GM19193 (cell line): ENCODE data around the gene TTC34.

Experiments
- POLR2A ChIP-seq: IDR thresholded peaks from 4 replicates; pipeline ENCODE4 v1.6.1; 2011; ENCODE audit not compliant: insufficient read depth, insufficient read length; ENCODE audit errors: extremely low read depth

TTC34 gene

GRCh38 chr1:2631136-2632050 is 170.1 kb downstream of the TTC34 start:
- no peak for TF ChIP-seq POLR2A

DNA sequence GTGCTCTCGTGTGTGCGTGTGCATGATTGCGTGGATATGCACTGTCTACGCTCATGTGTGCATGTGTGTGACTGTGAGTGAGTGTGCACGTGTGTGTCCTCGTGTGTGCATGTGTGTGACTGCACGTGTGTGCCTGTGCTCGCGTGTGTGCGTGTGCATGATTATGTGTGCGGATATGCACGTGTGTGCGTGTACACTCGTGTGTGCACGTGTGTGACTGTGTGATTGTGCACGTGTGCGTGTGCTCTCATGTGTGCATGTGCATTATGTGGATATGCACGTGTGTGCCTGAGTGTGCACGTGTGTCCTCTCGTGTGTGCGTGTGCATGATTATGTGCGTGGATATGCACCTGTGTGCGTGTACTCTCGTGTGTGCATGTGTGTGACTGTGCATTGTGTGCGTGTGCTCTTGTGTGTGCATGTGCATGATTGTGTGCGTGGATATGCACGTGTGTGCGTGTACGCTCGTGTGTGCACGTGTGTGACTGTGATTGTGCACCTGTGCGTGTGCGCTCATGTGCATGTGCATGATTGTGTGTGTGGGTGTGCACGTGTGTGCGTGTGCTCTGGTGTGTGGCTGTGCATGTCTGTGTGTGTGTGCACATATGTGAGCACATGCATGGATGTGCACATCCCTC is 170.9 kb downstream of the TTC34 start:
- no peak for TF ChIP-seq POLR2A

GRCh38 chr1:2629627-2630497 is 171.6 kb downstream of the TTC34 start:
- no peak for TF ChIP-seq POLR2A

GRCh38 chr1:2628933-2629626 is 172.4 kb downstream of the TTC34 start:
- TF ChIP-seq POLR2A, result no peak

- TF ChIP-seq POLR2A, result no peak
Observed at GRCh38 chr1:2628191-2628932, 173.1 kb downstream of the TTC34 start.

DNA sequence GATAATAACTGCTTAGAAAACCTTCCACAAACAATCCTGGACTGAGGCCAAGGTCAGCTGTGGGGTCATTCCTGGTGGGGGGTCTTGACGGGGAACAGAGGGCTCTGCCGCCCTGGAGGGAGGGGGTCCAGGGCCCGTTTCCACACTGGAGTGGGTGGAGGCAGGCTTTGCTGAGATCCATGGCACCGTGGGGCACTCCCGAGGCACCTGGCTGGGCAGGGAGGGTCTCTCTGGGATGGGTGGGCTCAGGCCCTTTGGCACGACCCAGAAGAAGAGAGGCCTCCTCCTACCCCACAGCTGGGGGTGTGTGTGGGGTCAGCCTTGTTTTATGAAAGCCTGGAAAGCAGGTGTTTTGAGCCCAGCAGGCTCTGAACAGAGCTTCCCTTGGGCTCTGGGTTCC is 173.7 kb downstream of the TTC34 start:
- TF ChIP-seq POLR2A, result no peak

- no peak for TF ChIP-seq POLR2A
Observed at GRCh38 chr1:2625311-2625710, 176.2 kb downstream of the TTC34 start.

- TF ChIP-seq POLR2A, result no peak
Observed at GRCh38 chr1:2624735-2625300, 176.7 kb downstream of the TTC34 start.

DNA sequence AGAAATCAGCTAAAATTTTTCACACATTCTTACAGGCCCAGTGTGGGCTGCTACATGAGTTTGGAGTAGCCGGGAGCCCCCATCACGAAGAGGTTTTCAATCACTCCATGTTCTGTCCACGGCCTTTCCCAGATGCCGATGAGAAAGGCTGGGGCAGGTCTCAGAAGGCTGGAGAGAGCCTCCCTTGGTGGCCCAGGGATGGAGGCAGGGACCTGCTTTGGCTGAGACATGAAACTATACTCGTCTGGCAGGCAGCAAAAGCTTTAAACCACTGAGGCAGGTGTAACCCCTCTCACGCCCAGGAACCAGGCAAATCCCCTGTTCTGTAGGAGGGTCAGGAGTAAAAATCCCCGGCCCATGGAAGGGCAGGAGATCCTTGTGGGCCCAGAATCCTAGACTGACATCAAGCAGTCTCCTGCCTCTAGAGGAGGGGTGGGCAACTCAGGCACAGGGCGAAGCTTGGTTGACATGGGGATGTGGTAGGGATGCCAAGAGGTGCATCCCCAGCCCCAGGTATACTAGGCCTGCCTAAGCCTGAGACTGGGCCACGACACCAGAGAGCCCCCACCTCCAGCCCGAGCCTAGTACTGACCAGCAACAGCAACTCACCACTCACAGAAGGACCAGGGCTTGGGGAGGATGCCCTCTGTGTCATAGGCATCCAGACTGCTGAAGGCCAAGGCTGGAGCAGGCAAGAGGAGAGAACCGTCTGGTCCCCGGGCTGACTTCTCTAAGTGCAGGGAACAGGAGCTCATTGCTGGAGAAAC is 177.7 kb downstream of the TTC34 start:
- TF ChIP-seq POLR2A, result no peak

- TF ChIP-seq POLR2A, result no peak
Observed at GRCh38 chr1:2617971-2618470, 183.5 kb downstream of the TTC34 start.

DNA sequence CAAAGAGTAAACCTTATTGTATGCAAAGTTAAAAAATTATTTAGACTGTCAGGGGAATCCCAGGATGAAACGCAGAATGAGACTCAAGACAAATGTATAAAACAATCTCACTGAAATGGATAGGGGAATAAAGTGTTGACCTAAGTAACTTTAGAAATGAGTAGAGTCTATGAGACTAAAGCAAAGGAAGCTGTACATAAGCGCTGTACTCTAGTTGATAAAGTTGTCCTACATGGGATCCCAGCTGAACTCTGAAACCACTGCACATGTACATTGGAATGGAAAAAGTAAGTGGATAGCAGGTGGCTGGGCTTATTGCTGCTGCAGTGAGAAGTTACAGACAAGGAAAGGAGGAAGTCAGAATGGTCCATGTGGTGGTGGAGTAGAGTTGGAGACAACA is 187.3 kb downstream of the TTC34 start:
- no peak for TF ChIP-seq POLR2A

GRCh38 chr1:2612591-2613365 is 188.7 kb downstream of the TTC34 start:
- no peak for TF ChIP-seq POLR2A
